ENCODE results near the gene ELL2.

ELL2 gene

GRCh38 chr5:95862671-95863382, 98.8 kb downstream of the ELL2 start:
- Histone ChIP-seq H3K9me3 (ENCODE audit: severe bottlenecking) (no peaks in the 10 kb centered on the region), H3K27ac (ENCODE audit: poor library complexity, severe bottlenecking) (peak overlapping the region; percentile 97), H3K4me3 (ENCODE audit: severe bottlenecking) (no peak overlapping the region), H3K27me3 (ENCODE audit: insufficient read depth, poor library complexity, severe bottlenecking) (no peaks in the 10 kb centered on the region), H3K4me1 (ENCODE audit: insufficient read depth, poor library complexity, severe bottlenecking) (peaks cover 65% of the 10 kb centered on the region), H3K36me3 (ENCODE audit: low read depth) (no peaks in the 10 kb centered on the region)
- no peak for ATAC-seq (ENCODE audit: low read depth)
- DNase-seq (ENCODE audit: low spot score): no peak
- TF ChIP-seq CTCF (IDR thresholded peaks at IDR 0.05; ENCODE audit: poor library complexity, severe bottlenecking): no peak

- Histone ChIP-seq H3K4me3 (ENCODE audit: severe bottlenecking) (no peak overlapping the region), H3K27me3 (ENCODE audit: insufficient read depth, poor library complexity, severe bottlenecking) (no peaks in the 10 kb centered on the region), H3K27ac (ENCODE audit: poor library complexity, severe bottlenecking) (peak overlapping the region; percentile 97), H3K36me3 (ENCODE audit: low read depth) (no peaks in the 10 kb centered on the region), H3K4me1 (ENCODE audit: insufficient read depth, poor library complexity, severe bottlenecking) (peaks cover 65% of the 10 kb centered on the region), H3K9me3 (ENCODE audit: severe bottlenecking) (no peaks in the 10 kb centered on the region)
- DNase-seq (ENCODE audit: low spot score): no peak
- ATAC-seq (ENCODE audit: low read depth): peak; percentile 13; the same call in 2 of the 3 replicates
- TF ChIP-seq CTCF (IDR thresholded peaks at IDR 0.05; ENCODE audit: poor library complexity, severe bottlenecking): no peak
These were observed 99.6 kb downstream of the ELL2 start for GRCh38 chr5:95861864-95862561.

- no peak for TF ChIP-seq CTCF (IDR thresholded peaks at IDR 0.05; ENCODE audit: poor library complexity, severe bottlenecking)
- Histone ChIP-seq H3K36me3 (ENCODE audit: low read depth) (no peaks in the 10 kb centered on the region), H3K4me1 (ENCODE audit: insufficient read depth, poor library complexity, severe bottlenecking) (peaks cover 65% of the 10 kb centered on the region), H3K4me3 (ENCODE audit: severe bottlenecking) (no peak overlapping the region), H3K27ac (ENCODE audit: poor library complexity, severe bottlenecking) (peak overlapping the region; percentile 97), H3K27me3 (ENCODE audit: insufficient read depth, poor library complexity, severe bottlenecking) (no peaks in the 10 kb centered on the region), H3K9me3 (ENCODE audit: severe bottlenecking) (no peaks in the 10 kb centered on the region)
- ATAC-seq (ENCODE audit: low read depth): peak; percentile 42
- DNase-seq (ENCODE audit: low spot score): peak; percentile 89
These were observed 100.3 kb downstream of the ELL2 start for GRCh38 chr5:95861221-95861863.

- Histone ChIP-seq H3K9me3 (ENCODE audit: severe bottlenecking) (no peaks in the 10 kb centered on the region), H3K4me3 (ENCODE audit: severe bottlenecking) (peak overlapping the region; percentile 1), H3K4me1 (ENCODE audit: insufficient read depth, poor library complexity, severe bottlenecking) (peaks cover 59% of the 10 kb centered on the region), H3K27ac (ENCODE audit: poor library complexity, severe bottlenecking) (peak overlapping the region; percentile 97), H3K27me3 (ENCODE audit: insufficient read depth, poor library complexity, severe bottlenecking) (no peaks in the 10 kb centered on the region), H3K36me3 (ENCODE audit: low read depth) (no peaks in the 10 kb centered on the region)
- ATAC-seq (ENCODE audit: low read depth) (no peak), DNase-seq (ENCODE audit: low spot score) (no peak)
- no peak for TF ChIP-seq CTCF (IDR thresholded peaks at IDR 0.05; ENCODE audit: poor library complexity, severe bottlenecking)
These were observed 102.0 kb downstream of the ELL2 start for GRCh38 chr5:95859661-95860060.
